ENCODE results near the gene SLC6A9.

Gene SLC6A9

GRCh38 chr1:44067266-44068250 lies 36.3 kb upstream of the SLC6A9 start:
- Histone ChIP-seq H3K9ac (ENCODE audit: low read depth, low read length) (no peak overlapping the region), H3K9me3 (ENCODE audit: control insufficient read depth, insufficient read depth, low read length) (no peaks in the 10 kb centered on the region), H3K36me3 (ENCODE audit: control insufficient read depth, insufficient read depth, low read length) (no peaks in the 10 kb centered on the region), H3K4me1 (ENCODE audit: control insufficient read depth, insufficient read depth, low read length) (peaks cover 4% of the 10 kb centered on the region; the same call in 1 of the 2 replicates), H3K4me3 (ENCODE audit: low read depth, low read length) (no peak overlapping the region), H3K27me3 (ENCODE audit: control insufficient read depth, insufficient read depth, low read length) (no peaks in the 10 kb centered on the region; the same call in 1 of the 2 replicates), H3K27ac (ENCODE audit: low read depth, low read length) (no peak overlapping the region)

- H3K36me3 ChIP-seq (ENCODE audit: control insufficient read depth, insufficient read depth, low read length), result no peaks in the 10 kb centered on the region
- H3K27ac ChIP-seq (ENCODE audit: low read depth, low read length), result no peak overlapping the region
- H3K4me1 ChIP-seq (ENCODE audit: control insufficient read depth, insufficient read depth, low read length), result peaks cover 5% of the 10 kb centered on the region; the same call in 1 of the 2 replicates
- no peak overlapping the region for H3K4me3 ChIP-seq (ENCODE audit: low read depth, low read length)
- no peak overlapping the region for H3K9ac ChIP-seq (ENCODE audit: low read depth, low read length)
- H3K9me3 ChIP-seq (ENCODE audit: control insufficient read depth, insufficient read depth, low read length), result no peaks in the 10 kb centered on the region
- H3K27me3 ChIP-seq (ENCODE audit: control insufficient read depth, insufficient read depth, low read length), result no peaks in the 10 kb centered on the region; the same call in none of the 2 replicates
Measured at GRCh38 chr1:44062656-44063179, 31.5 kb upstream of the SLC6A9 start.

DNA sequence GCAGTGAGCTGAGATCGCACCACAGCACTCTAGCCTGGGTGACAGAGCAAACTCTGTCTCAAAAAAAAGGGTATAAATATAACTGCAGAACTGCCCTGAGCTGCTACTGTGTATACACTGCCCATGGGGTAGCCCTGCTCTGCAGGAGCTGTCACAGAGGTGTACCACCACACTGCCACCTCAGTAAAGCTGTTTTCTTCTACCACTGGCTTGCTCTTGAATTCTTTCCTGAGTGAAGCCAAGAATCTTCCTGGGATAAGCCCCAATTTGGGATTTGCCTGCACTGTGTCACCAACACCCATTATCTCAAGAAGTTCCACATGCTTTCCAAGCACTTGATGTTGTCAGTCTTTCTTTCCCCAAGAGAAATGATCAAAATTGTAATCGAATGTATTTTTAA lies 30.6 kb upstream of the SLC6A9 start:
- Histone ChIP-seq H3K27ac (ENCODE audit: low read depth, low read length) (no peak overlapping the region), H3K9ac (ENCODE audit: low read depth, low read length) (no peak overlapping the region), H3K9me3 (ENCODE audit: control insufficient read depth, insufficient read depth, low read length) (no peaks in the 10 kb centered on the region), H3K36me3 (ENCODE audit: control insufficient read depth, insufficient read depth, low read length) (no peaks in the 10 kb centered on the region), H3K4me1 (ENCODE audit: control insufficient read depth, insufficient read depth, low read length) (peaks cover 5% of the 10 kb centered on the region; the same call in 1 of the 2 replicates), H3K4me3 (ENCODE audit: low read depth, low read length) (no peak overlapping the region), H3K27me3 (ENCODE audit: control insufficient read depth, insufficient read depth, low read length) (no peaks in the 10 kb centered on the region; the same call in none of the 2 replicates)

GRCh38 chr1:44060830-44061267 lies 29.6 kb upstream of the SLC6A9 start:
- Histone ChIP-seq H3K9me3 (ENCODE audit: control insufficient read depth, insufficient read depth, low read length) (no peaks in the 10 kb centered on the region), H3K27ac (ENCODE audit: low read depth, low read length) (no peak overlapping the region), H3K9ac (ENCODE audit: low read depth, low read length) (no peak overlapping the region), H3K36me3 (ENCODE audit: control insufficient read depth, insufficient read depth, low read length) (no peaks in the 10 kb centered on the region), H3K4me3 (ENCODE audit: low read depth, low read length) (no peak overlapping the region), H3K27me3 (ENCODE audit: control insufficient read depth, insufficient read depth, low read length) (no peaks in the 10 kb centered on the region; the same call in 1 of the 2 replicates), H3K4me1 (ENCODE audit: control insufficient read depth, insufficient read depth, low read length) (peaks cover 5% of the 10 kb centered on the region; the same call in 1 of the 2 replicates)

DNA sequence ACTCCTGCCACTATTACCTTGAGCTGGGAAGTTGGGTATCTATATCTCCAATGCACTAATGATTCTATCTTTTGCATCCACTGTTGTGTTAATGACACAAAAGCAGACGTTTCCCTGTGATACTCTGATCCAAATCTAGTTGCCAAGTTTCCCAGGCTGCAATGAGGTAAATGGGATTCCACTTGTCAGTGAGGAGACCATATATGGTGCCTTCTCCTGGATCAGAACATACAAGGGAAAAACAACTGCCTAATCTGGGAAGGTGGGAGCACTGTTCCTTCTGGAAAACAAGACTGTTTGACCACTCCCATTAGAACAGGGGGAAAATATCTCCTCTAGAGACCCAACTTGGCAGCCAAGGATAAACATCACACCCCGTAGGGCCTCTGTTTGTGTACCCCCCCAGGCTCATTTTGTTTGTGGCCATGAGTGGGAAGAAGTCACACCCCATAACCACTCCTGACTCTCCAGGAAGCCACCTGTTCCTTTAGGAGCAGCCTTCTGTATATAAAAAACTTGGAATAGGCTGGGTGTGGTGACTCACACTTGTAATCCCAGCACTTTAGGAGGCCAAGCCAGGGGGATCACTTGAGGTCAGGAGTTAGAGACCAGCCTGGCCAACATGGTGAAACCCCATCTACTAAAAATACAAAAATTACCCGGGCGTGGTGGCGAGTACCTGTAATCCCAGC lies 28.5 kb upstream of the SLC6A9 start:
- Histone ChIP-seq H3K4me3 (ENCODE audit: low read depth, low read length) (no peak overlapping the region), H3K27ac (ENCODE audit: low read depth, low read length) (no peak overlapping the region), H3K36me3 (ENCODE audit: control insufficient read depth, insufficient read depth, low read length) (no peaks in the 10 kb centered on the region), H3K9me3 (ENCODE audit: control insufficient read depth, insufficient read depth, low read length) (no peaks in the 10 kb centered on the region), H3K27me3 (ENCODE audit: control insufficient read depth, insufficient read depth, low read length) (no peaks in the 10 kb centered on the region; the same call in 1 of the 2 replicates), H3K4me1 (ENCODE audit: control insufficient read depth, insufficient read depth, low read length) (peaks cover 5% of the 10 kb centered on the region; the same call in 1 of the 2 replicates), H3K9ac (ENCODE audit: low read depth, low read length) (no peak overlapping the region)

DNA sequence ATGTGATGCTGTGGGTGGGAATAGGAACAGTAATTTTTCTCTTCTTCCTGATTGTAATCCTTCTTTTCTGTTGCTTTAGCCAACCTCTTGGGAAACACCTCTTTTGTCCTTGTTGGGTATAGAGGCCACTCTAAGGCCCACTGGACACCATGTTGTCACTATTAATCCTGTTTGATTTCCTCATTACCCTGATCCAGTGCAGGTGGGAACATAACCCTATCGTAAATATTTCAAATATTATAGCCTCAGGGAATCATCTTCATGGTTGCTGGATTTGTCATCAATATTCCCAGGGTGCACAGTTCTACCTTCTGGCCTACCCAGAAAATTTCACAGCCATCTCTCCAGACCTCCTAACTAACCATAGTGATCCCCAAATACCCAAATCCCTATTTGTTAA lies 27.9 kb upstream of the SLC6A9 start:
- Histone ChIP-seq H3K27ac (ENCODE audit: low read depth, low read length) (no peak overlapping the region), H3K9ac (ENCODE audit: low read depth, low read length) (no peak overlapping the region), H3K4me3 (ENCODE audit: low read depth, low read length) (no peak overlapping the region), H3K4me1 (ENCODE audit: control insufficient read depth, insufficient read depth, low read length) (peaks cover 5% of the 10 kb centered on the region; the same call in 1 of the 2 replicates), H3K36me3 (ENCODE audit: control insufficient read depth, insufficient read depth, low read length) (no peaks in the 10 kb centered on the region), H3K27me3 (ENCODE audit: control insufficient read depth, insufficient read depth, low read length) (no peaks in the 10 kb centered on the region; the same call in 1 of the 2 replicates), H3K9me3 (ENCODE audit: control insufficient read depth, insufficient read depth, low read length) (no peaks in the 10 kb centered on the region)

DNA sequence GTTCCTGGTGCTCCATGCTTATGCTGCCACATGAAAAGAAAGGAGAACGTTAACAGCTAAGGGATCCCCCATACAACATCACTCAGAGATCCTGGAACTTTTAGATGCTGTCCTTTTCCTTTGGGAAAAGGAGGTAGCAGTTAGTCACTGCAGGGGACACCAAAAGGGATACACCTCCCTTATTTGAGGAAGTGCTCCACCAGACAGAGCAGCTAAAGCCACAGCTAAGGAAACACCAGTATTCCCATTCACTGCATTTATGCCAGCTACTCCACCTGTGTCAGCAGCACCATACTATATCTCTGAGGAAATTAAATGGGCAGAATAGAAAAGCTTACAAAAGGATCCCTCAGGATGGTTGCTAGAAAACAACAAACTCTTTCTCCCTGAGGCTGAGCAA lies 26.0 kb upstream of the SLC6A9 start:
- no peak overlapping the region for H3K27ac ChIP-seq (ENCODE audit: low read depth, low read length)
- no peaks in the 10 kb centered on the region for H3K36me3 ChIP-seq (ENCODE audit: control insufficient read depth, insufficient read depth, low read length)
- no peaks in the 10 kb centered on the region for H3K9me3 ChIP-seq (ENCODE audit: control insufficient read depth, insufficient read depth, low read length)
- no peak overlapping the region for H3K4me3 ChIP-seq (ENCODE audit: low read depth, low read length)
- no peaks in the 10 kb centered on the region; the same call in 1 of the 2 replicates for H3K27me3 ChIP-seq (ENCODE audit: control insufficient read depth, insufficient read depth, low read length)
- peaks cover 5% of the 10 kb centered on the region; the same call in 1 of the 2 replicates for H3K4me1 ChIP-seq (ENCODE audit: control insufficient read depth, insufficient read depth, low read length)
- H3K9ac ChIP-seq (ENCODE audit: low read depth, low read length), result no peak overlapping the region

DNA sequence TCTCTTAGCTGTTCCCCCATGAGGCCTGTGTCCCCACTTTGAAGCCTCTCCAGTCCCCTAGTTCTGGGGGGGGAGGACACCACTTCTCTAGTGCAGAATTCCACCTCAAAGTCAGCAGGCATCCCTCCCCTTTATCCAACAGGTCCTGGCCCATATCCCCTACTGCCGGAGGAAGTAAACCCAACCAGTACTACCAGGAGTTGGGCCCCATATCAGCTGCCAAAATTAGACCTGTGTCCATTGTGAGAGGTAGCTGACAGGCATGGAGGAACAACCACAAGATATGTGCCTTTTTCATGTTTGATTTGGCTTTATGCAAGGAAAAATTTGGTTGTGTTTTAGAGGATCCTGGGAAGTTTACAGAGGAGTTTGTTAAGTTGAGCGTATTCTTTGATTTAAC lies 22.1 kb upstream of the SLC6A9 start:
- H3K27me3 ChIP-seq (ENCODE audit: control insufficient read depth, insufficient read depth, low read length), result no peaks in the 10 kb centered on the region
- no peaks in the 10 kb centered on the region for H3K9me3 ChIP-seq (ENCODE audit: control insufficient read depth, insufficient read depth, low read length)
- H3K36me3 ChIP-seq (ENCODE audit: control insufficient read depth, insufficient read depth, low read length), result no peaks in the 10 kb centered on the region
- H3K4me3 ChIP-seq (ENCODE audit: low read depth, low read length), result no peak overlapping the region
- no peak overlapping the region for H3K27ac ChIP-seq (ENCODE audit: low read depth, low read length)
- H3K4me1 ChIP-seq (ENCODE audit: control insufficient read depth, insufficient read depth, low read length), result no peaks in the 10 kb centered on the region
- H3K9ac ChIP-seq (ENCODE audit: low read depth, low read length), result no peak overlapping the region

DNA sequence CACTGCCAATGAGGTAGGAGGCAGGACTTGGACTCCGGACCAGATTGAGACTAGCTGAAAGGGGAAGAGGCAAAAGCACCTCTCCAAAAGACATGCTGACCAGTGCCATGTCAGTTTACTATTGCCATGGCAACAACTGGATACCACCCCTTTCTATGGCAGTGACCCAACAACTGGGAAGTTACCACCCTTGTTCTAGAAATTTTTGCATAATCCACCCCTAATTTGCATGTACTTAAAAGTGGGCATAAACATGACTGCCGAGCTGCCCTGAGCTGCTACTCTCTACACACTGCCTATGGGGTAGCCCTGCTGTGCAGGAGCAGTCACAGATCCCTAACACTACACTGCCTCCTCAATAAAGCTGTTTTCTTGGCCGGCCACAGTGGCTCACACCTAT lies 19.0 kb upstream of the SLC6A9 start:
- no peaks in the 10 kb centered on the region for H3K9me3 ChIP-seq (ENCODE audit: control insufficient read depth, insufficient read depth, low read length)
- no peak overlapping the region for H3K4me3 ChIP-seq (ENCODE audit: low read depth, low read length)
- H3K27ac ChIP-seq (ENCODE audit: low read depth, low read length), result no peak overlapping the region
- H3K9ac ChIP-seq (ENCODE audit: low read depth, low read length), result no peak overlapping the region
- no peaks in the 10 kb centered on the region for H3K36me3 ChIP-seq (ENCODE audit: control insufficient read depth, insufficient read depth, low read length)
- peaks cover under 1% of the 10 kb centered on the region; the same call in 1 of the 2 replicates for H3K27me3 ChIP-seq (ENCODE audit: control insufficient read depth, insufficient read depth, low read length)
- no peaks in the 10 kb centered on the region for H3K4me1 ChIP-seq (ENCODE audit: control insufficient read depth, insufficient read depth, low read length)

DNA sequence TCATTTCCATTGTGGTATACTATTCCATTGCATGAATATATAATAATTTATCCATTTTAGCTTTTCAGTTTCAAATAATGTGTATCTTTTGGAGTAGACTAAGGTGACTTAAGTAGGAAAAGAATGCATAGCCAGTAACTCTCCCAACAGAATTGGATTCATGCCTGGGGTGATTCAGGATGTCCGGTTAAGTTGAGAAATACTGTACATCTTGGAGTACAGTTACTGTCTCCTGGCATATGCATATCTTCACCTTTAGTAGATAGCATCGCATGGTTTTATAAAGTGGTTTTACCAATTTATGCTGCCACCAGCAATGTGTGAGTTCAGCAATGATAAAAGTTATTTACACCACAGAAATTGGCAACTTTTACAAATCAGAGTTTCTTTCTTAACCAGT lies 18.6 kb upstream of the SLC6A9 start:
- Histone ChIP-seq H3K4me1 (ENCODE audit: control insufficient read depth, insufficient read depth, low read length) (no peaks in the 10 kb centered on the region), H3K27ac (ENCODE audit: low read depth, low read length) (no peak overlapping the region)

More for the DNA sequence above, 18.6 kb upstream of the SLC6A9 start:
- no peaks in the 10 kb centered on the region for H3K36me3 ChIP-seq (ENCODE audit: control insufficient read depth, insufficient read depth, low read length)
- peaks cover 4% of the 10 kb centered on the region for H3K27me3 ChIP-seq (ENCODE audit: control insufficient read depth, insufficient read depth, low read length)
- no peaks in the 10 kb centered on the region for H3K9me3 ChIP-seq (ENCODE audit: control insufficient read depth, insufficient read depth, low read length)
- H3K9ac ChIP-seq (ENCODE audit: low read depth, low read length), result no peak overlapping the region
- no peak overlapping the region for H3K4me3 ChIP-seq (ENCODE audit: low read depth, low read length)

All from HUES48 (cell line).